Mesenchymal stem cell (in vitro differentiated cells and primary cell): ENCODE data around the gene ZBTB46.
A peak's percentile ranks its signal among the peaks of the same experiment; 100 is the strongest.

Experiments
- DNase-seq: peaks from one replicate; pipeline ENCODE4 v3.0.0-alpha.2; 2013
- H2AFZ ChIP-seq: one replicate; pipeline ENCODE4 v1.6.1; 2013; ENCODE audit warnings: low read depth, mild to moderate bottlenecking, control low read depth, inconsistent platforms, low read length, moderate library complexity
- H2AK5ac ChIP-seq: 2 replicates; pipeline ENCODE4 v1.6.1; 2013; ENCODE audit warnings: low read length, moderate library complexity, mild to moderate bottlenecking, inconsistent platforms; ENCODE audit not compliant: severe bottlenecking
- H2BK120ac ChIP-seq: one replicate; pipeline ENCODE4 v1.6.1; 2013; ENCODE audit warnings: low read depth, mild to moderate bottlenecking, inconsistent platforms, low read length, moderate library complexity
- H2BK12ac ChIP-seq, 2 experiments: one replicate each; pipeline ENCODE4 v1.6.1; 2013; ENCODE audit warnings: inconsistent platforms in 2 of 2, low read length in 2 of 2, mild to moderate bottlenecking in 2 of 2, moderate library complexity in 2 of 2, control low read depth in 1 of 2
- H2BK15ac ChIP-seq: one replicate; pipeline ENCODE4 v1.6.1; 2013; ENCODE audit warnings: mild to moderate bottlenecking, low read depth, inconsistent platforms; ENCODE audit not compliant: poor library complexity, severe bottlenecking
- H2BK5ac ChIP-seq: 2 replicates; pipeline ENCODE4 v1.6.1; 2013; ENCODE audit warnings: low read depth, mild to moderate bottlenecking, low read length, control low read depth, inconsistent platforms; ENCODE audit not compliant: poor library complexity, severe bottlenecking
- H3K14ac ChIP-seq, 2 experiments: one replicate each; pipeline ENCODE4 v1.6.1; 2013; ENCODE audit warnings: inconsistent platforms in 2 of 2, low read length in 2 of 2, control low read depth in 1 of 2, mild to moderate bottlenecking in 1 of 2, moderate library complexity in 1 of 2
- H3K18ac ChIP-seq, 2 experiments: one replicate each; pipeline ENCODE4 v1.6.1; 2013; ENCODE audit warnings: inconsistent platforms in 2 of 2, low read length in 2 of 2, control low read depth in 1 of 2, low read depth in 1 of 2, mild to moderate bottlenecking in 1 of 2
- H3K23ac ChIP-seq, 2 experiments: one replicate each; pipeline ENCODE4 v1.6.1; 2013; ENCODE audit warnings: inconsistent platforms in 2 of 2, low read length in 2 of 2, mild to moderate bottlenecking in 2 of 2, moderate library complexity in 2 of 2, control low read depth in 1 of 2
- H3K27ac ChIP-seq: 2 replicates; pipeline ENCODE4 v1.5.1; 2013; ENCODE audit warnings: mild to moderate bottlenecking, moderate library complexity, low read length, control low read depth, inconsistent platforms; ENCODE audit not compliant: poor library complexity, severe bottlenecking
- H3K27me3 ChIP-seq, 2 experiments: 2 replicates each; pipeline versions ENCODE4 v1.6.1 to v1.7.0; 2013; ENCODE audit warnings: low read length in 2 of 2, mild to moderate bottlenecking in 2 of 2, moderate library complexity in 2 of 2, control low read depth in 1 of 2, inconsistent platforms in 1 of 2; ENCODE audit not compliant: control insufficient read depth in 1 of 2, insufficient read depth in 1 of 2
- H3K36me3 ChIP-seq, 2 experiments: 2 replicates each; pipeline versions ENCODE4 v1.6.1 to v1.7.0; 2013; ENCODE audit warnings: low read length in 2 of 2, control low read depth in 1 of 2, inconsistent platforms in 1 of 2, low read depth in 1 of 2, mild to moderate bottlenecking in 1 of 2; ENCODE audit not compliant: insufficient read depth in 2 of 2, control insufficient read depth in 1 of 2
- H3K4ac ChIP-seq, 2 experiments: one replicate each; pipeline ENCODE4 v1.6.1; 2013; ENCODE audit warnings: inconsistent platforms in 2 of 2, low read length in 2 of 2, mild to moderate bottlenecking in 2 of 2, moderate library complexity in 2 of 2, control low read depth in 1 of 2, low read depth in 1 of 2
- H3K4me1 ChIP-seq: 2 replicates; pipeline ENCODE4 v1.6.1; 2013; ENCODE audit warnings: low read depth, low read length, control low read depth; ENCODE audit not compliant: control insufficient read depth, insufficient read depth
- H3K4me2 ChIP-seq: 2 replicates; pipeline ENCODE4 v1.6.1; 2013; ENCODE audit warnings: low read length, mild to moderate bottlenecking, inconsistent platforms; ENCODE audit not compliant: poor library complexity, severe bottlenecking
- H3K4me3 ChIP-seq, 2 experiments: 2 replicates each; pipeline versions ENCODE4 v1.5.1 to v1.7.0; 2013; ENCODE audit warnings: low read length in 2 of 2, mild to moderate bottlenecking in 2 of 2, control low read depth in 1 of 2, low read depth in 1 of 2; ENCODE audit not compliant: insufficient read depth in 1 of 2
- H3K79me1 ChIP-seq: replicated peaks from 2 replicates; pipeline ENCODE4 v1.6.1; 2013; ENCODE audit warnings: mild to moderate bottlenecking, control low read depth, low read length, inconsistent platforms; ENCODE audit not compliant: poor library complexity, severe bottlenecking
- H3K9ac ChIP-seq: 2 replicates; pipeline ENCODE4 v1.7.0; 2013; ENCODE audit warnings: mild to moderate bottlenecking, low read length, moderate library complexity
- H3K9me3 ChIP-seq: 2 replicates; pipeline ENCODE4 v1.7.0; 2013; ENCODE audit warnings: mild to moderate bottlenecking, low read length; ENCODE audit not compliant: control insufficient read depth
- H4K8ac ChIP-seq: one replicate; pipeline ENCODE4 v1.6.1; 2013; ENCODE audit warnings: inconsistent platforms, mild to moderate bottlenecking, low read length, moderate library complexity
- H4K91ac ChIP-seq: one replicate; pipeline ENCODE4 v1.6.1; 2013; ENCODE audit warnings: mild to moderate bottlenecking, low read length, inconsistent platforms
- WGBS: methylation state at CpG from one replicate; pipeline ENCODE4 v1.1.7; 2013; ENCODE audit warnings: mixed read lengths; 5-methylcytosine and 5-hydroxymethylcytosine counted together

ZBTB46 gene

DNA sequence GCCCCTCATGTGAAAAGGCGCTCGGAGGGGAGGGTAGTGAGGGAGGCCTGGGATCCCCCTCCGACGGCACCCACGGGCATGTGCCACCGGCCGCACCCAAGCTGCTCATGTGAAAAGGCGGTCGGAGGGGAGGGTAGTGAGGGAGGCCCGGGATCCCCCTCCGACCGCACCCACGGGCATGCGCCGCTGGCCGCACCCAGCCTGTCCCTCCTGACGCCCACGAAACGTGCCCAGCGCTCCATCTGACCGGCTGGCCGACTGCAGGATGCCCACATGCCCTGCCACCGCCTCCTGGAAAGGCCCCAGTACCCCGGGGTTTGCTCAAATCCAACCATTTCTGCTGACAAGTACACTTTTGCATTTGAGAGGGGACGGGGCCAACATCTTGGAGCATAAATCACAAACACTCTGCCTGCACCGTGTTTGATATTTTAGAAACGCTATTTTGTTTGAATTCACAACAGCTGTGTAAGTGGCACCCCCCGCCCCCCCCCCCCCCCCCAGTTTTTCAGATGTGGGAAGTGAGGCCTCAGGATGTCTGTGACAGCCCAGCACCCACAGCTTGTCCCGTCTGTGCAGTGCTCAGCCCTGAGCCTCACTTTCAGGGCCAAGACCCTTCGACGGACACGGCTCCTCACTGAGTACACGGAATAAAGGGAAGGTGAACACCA is 57.4 kb downstream of the ZBTB46 start:
- H3K4me3 ChIP-seq: no peak overlapping the region
- peaks cover 25% of the 10 kb centered on the region for H3K4me1 ChIP-seq

GRCh38 chr20:63772781-63773518 is 58.1 kb downstream of the ZBTB46 start:
- 85% methylated on average over 20 of the region's 20 CpGs for WGBS

More for the DNA sequence above, 57.4 kb downstream of the ZBTB46 start:
- peaks cover 0 to 40% of the 10 kb centered on the region in 2 experiments for H3K36me3 ChIP-seq
- no peak overlapping the region for H4K91ac ChIP-seq
- H4K8ac ChIP-seq: no peak overlapping the region
- 95% methylated on average over 32 of the region's 33 CpGs for WGBS
- no peak overlapping the region for H2BK12ac ChIP-seq
- no peak overlapping the region for H3K27ac ChIP-seq
- H3K14ac ChIP-seq: no peak overlapping the region
- no peak overlapping the region for H2BK5ac ChIP-seq
- no peak overlapping the region for H2AK5ac ChIP-seq
- peaks cover 0 to 32% of the 10 kb centered on the region in 2 experiments for H3K27me3 ChIP-seq
- H3K9ac ChIP-seq: no peak overlapping the region
- no peaks in the 10 kb centered on the region for H3K9me3 ChIP-seq
- no peak overlapping the region for H3K18ac ChIP-seq
- peaks cover 63% of the 10 kb centered on the region for H3K79me1 ChIP-seq
- no peak overlapping the region for H2AFZ ChIP-seq
- no peak overlapping the region for H3K23ac ChIP-seq
- no peak overlapping the region for H3K4ac ChIP-seq
- DNase-seq: no peak
- H2BK120ac ChIP-seq: no peak overlapping the region
- no peak overlapping the region for H3K4me2 ChIP-seq
- H2BK15ac ChIP-seq: no peak overlapping the region

DNA sequence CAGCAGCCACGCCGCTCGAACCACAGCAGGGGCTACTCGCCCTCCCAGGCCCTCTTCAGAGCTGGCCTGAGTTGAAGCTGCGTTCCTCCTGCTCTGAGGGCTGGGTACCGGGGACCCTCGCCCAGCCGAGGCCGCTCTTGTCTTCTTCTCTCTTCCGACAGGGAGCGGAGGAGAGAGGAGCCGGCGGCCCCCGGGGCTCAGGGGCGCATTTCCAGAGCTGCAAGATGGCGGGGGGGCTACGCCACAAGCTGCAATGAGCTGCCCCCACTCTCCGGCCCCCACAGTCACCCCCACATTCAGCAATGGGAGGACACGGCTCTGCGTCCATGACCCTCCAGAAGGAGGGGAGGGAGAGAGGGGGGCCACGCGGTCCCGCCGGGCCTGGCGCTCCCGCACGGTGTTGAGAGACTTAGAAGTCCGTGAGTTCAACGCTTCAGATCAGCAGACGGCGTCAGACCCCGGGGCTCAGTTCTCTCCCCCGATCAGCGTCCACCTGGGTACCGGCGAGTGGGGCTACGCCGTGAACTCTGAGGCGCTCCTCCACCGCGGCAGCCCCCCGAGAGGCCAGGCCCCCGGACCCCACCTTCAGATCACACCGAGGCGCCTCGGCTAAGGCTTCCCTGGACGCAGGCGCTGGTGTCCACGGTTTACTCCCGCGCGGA is 59.9 kb downstream of the ZBTB46 start:
- no peak overlapping the region for H3K23ac ChIP-seq
- H3K79me1 ChIP-seq: peaks cover 57% of the 10 kb centered on the region
- no peak overlapping the region for H2AK5ac ChIP-seq
- H3K14ac ChIP-seq: no peak overlapping the region
- H3K27ac ChIP-seq: no peak overlapping the region
- no peak overlapping the region for H2BK5ac ChIP-seq
- no peaks in the 10 kb centered on the region for H3K9me3 ChIP-seq
- H3K9ac ChIP-seq: no peak overlapping the region
- no peak overlapping the region for H3K4ac ChIP-seq
- H3K36me3 ChIP-seq: peaks cover 0 to 58% of the 10 kb centered on the region in 2 experiments
- no peak overlapping the region for H2BK15ac ChIP-seq
- 95% methylated on average over 45 of the region's 52 CpGs for WGBS
- no peak overlapping the region for H2BK12ac ChIP-seq
- peaks cover 17% of the 10 kb centered on the region for H3K4me1 ChIP-seq
- no peak for DNase-seq
- peaks cover 0 to 38% of the 10 kb centered on the region in 2 experiments for H3K27me3 ChIP-seq
- no peak overlapping the region for H3K18ac ChIP-seq
- no peak overlapping the region for H4K91ac ChIP-seq
- H3K4me3 ChIP-seq: no peak overlapping the region
- no peak overlapping the region for H2BK120ac ChIP-seq
- no peak overlapping the region for H4K8ac ChIP-seq
- H2AFZ ChIP-seq: no peak overlapping the region
- H3K4me2 ChIP-seq: no peak overlapping the region

More at GRCh38 chr20:63772781-63773518, 58.1 kb downstream of the ZBTB46 start:
- Histone ChIP-seq H2BK15ac (no peak overlapping the region), H4K91ac (no peak overlapping the region), H3K4me2 (no peak overlapping the region), H3K9ac (no peak overlapping the region), H2AK5ac (no peak overlapping the region), H2BK5ac (no peak overlapping the region), H3K14ac (peak overlapping the region in 1 of 2 experiments; percentile 58), H3K79me1 (peaks cover 59% of the 10 kb centered on the region), H3K4ac (no peak overlapping the region), H3K18ac (no peak overlapping the region), H2AFZ (no peak overlapping the region), H2BK120ac (no peak overlapping the region), H3K4me3 (no peak overlapping the region), H3K9me3 (no peaks in the 10 kb centered on the region), H3K36me3 (peaks cover 0 to 42% of the 10 kb centered on the region in 2 experiments), H3K27me3 (peaks cover 0 to 32% of the 10 kb centered on the region in 2 experiments), H3K23ac (no peak overlapping the region), H4K8ac (peak overlapping the region; percentile 33), H3K4me1 (peaks cover 21% of the 10 kb centered on the region), H2BK12ac (no peak overlapping the region), H3K27ac (no peak overlapping the region)
- no peak for DNase-seq
